ENCODE results near the gene RDH11. TPM values are rescaled to one million over a fixed set of nuclear protein-coding genes. Genes with fewer than 3 reads are reported as not detected.

Gene RDH11
- polyA plus RNA-seq, 1 of the 3 experiments (the other 2 are of a cell fraction): 44.7 TPM

DNA sequence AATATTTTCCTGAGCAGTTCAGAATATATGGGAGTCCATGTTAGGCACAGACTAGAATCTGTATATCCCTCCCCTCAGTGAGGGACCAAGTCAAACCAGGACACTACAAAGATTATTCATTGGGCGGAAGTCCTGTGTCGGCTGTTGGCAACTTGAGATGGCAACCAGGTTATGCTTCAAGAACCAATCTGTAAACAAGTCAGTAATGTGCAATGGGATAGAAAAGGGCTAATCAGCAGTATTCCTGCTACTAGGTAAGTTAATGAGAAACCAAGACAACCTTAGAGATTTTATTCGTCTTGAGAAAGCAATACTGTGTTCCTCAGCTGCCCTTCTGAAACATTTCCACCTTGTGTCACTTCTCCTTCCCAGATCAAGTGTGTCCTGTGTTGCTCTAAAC, 49.4 kb downstream of the RDH11 start:
- Histone ChIP-seq H3K36me3 (replicated peaks in 1 of 2; ENCODE audit: control insufficient read depth in 1 of 2, insufficient read depth in 2 of 2, low read length in 1 of 2) (peaks cover 24 to 57% of the 10 kb centered on the region in 2 experiments), H3K79me2 (ENCODE audit: insufficient read depth) (no peaks in the 10 kb centered on the region), H4K20me1 (ENCODE audit: insufficient read depth) (no peaks in the 10 kb centered on the region), H3K9me3 (no peaks in the 10 kb centered on the region), H3K4me2 (no peak overlapping the region), H2AFZ (ENCODE audit: low read depth) (no peak overlapping the region), H3K27me3 (ENCODE audit: insufficient read depth) (no peaks in the 10 kb centered on the region), H3K9me2 (no peaks in the 10 kb centered on the region), H3K27ac (ENCODE audit: low read depth in 2 of 2, low read length in 1 of 2) (no peak overlapping the region), H3F3A (replicated peaks; ENCODE audit: insufficient read depth) (no peaks in the 10 kb centered on the region), H3K4me1 (ENCODE audit: control insufficient read depth in 1 of 2, insufficient read depth in 2 of 2, low read depth in 1 of 2, low read length in 1 of 2) (peaks cover 0 to 6% of the 10 kb centered on the region in 2 experiments; a peak in 1 of 4 replicates), H3K4me3 (ENCODE audit: low read depth in 2 of 2, low read length in 1 of 2) (no peak overlapping the region), H3K9ac (no peak overlapping the region)
- TF ChIP-seq TAF1 (IDR thresholded peaks at IDR 0.05; ENCODE audit: borderline replicate concordance, low read depth, low read length): no peak
- TF ChIP-seq GATA2 (CRISPR knock-in tag; IDR thresholded peaks at IDR 0.05): no peak
- no peak for TF ChIP-seq EZH2phosphoT487 (IDR thresholded peaks at IDR 0.05; ENCODE audit: borderline replicate concordance, low read depth)
- no peak for TF ChIP-seq RAD21 (IDR thresholded peaks at IDR 0.05; ENCODE audit: low read length)
- TF ChIP-seq RCOR1 (IDR thresholded peaks at IDR 0.05; ENCODE audit: low read length): no peak
- TF ChIP-seq FOXM1 (IDR thresholded peaks at IDR 0.05; ENCODE audit: low read depth): no peak
- TF ChIP-seq GABPA (IDR thresholded peaks at IDR 0.05; ENCODE audit: low read depth): no peak
- TF ChIP-seq MXI1 (IDR thresholded peaks at IDR 0.05; ENCODE audit: low read depth, low read length): no peak
- TF ChIP-seq, protein P1, sequence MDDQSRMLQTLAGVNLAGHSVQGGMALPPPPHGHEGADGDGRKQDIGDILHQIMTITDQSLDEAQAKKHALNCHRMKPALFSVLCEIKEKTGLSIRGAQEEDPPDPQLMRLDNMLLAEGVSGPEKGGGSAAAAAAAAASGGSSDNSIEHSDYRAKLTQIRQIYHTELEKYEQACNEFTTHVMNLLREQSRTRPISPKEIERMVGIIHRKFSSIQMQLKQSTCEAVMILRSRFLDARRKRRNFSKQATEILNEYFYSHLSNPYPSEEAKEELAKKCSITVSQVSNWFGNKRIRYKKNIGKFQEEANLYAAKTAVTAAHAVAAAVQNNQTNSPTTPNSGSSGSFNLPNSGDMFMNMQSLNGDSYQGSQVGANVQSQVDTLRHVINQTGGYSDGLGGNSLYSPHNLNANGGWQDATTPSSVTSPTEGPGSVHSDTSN (IDR thresholded peaks at IDR 0.05): no peak
- TF ChIP-seq, protein P2, sequence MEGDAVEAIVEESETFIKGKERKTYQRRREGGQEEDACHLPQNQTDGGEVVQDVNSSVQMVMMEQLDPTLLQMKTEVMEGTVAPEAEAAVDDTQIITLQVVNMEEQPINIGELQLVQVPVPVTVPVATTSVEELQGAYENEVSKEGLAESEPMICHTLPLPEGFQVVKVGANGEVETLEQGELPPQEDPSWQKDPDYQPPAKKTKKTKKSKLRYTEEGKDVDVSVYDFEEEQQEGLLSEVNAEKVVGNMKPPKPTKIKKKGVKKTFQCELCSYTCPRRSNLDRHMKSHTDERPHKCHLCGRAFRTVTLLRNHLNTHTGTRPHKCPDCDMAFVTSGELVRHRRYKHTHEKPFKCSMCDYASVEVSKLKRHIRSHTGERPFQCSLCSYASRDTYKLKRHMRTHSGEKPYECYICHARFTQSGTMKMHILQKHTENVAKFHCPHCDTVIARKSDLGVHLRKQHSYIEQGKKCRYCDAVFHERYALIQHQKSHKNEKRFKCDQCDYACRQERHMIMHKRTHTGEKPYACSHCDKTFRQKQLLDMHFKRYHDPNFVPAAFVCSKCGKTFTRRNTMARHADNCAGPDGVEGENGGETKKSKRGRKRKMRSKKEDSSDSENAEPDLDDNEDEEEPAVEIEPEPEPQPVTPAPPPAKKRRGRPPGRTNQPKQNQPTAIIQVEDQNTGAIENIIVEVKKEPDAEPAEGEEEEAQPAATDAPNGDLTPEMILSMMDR (IDR thresholded peaks at IDR 0.05): no peak
- TF ChIP-seq RFX5 (IDR thresholded peaks at IDR 0.05; ENCODE audit: low read length): no peak
- TF ChIP-seq, protein P3, sequence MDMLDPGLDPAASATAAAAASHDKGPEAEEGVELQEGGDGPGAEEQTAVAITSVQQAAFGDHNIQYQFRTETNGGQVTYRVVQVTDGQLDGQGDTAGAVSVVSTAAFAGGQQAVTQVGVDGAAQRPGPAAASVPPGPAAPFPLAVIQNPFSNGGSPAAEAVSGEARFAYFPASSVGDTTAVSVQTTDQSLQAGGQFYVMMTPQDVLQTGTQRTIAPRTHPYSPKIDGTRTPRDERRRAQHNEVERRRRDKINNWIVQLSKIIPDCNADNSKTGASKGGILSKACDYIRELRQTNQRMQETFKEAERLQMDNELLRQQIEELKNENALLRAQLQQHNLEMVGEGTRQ (IDR thresholded peaks at IDR 0.05; ENCODE audit: borderline replicate concordance, low read depth, low read length): no peak
- TF ChIP-seq NFIC (IDR thresholded peaks at IDR 0.05; ENCODE audit: borderline replicate concordance): no peak
- TF ChIP-seq, protein P4, sequence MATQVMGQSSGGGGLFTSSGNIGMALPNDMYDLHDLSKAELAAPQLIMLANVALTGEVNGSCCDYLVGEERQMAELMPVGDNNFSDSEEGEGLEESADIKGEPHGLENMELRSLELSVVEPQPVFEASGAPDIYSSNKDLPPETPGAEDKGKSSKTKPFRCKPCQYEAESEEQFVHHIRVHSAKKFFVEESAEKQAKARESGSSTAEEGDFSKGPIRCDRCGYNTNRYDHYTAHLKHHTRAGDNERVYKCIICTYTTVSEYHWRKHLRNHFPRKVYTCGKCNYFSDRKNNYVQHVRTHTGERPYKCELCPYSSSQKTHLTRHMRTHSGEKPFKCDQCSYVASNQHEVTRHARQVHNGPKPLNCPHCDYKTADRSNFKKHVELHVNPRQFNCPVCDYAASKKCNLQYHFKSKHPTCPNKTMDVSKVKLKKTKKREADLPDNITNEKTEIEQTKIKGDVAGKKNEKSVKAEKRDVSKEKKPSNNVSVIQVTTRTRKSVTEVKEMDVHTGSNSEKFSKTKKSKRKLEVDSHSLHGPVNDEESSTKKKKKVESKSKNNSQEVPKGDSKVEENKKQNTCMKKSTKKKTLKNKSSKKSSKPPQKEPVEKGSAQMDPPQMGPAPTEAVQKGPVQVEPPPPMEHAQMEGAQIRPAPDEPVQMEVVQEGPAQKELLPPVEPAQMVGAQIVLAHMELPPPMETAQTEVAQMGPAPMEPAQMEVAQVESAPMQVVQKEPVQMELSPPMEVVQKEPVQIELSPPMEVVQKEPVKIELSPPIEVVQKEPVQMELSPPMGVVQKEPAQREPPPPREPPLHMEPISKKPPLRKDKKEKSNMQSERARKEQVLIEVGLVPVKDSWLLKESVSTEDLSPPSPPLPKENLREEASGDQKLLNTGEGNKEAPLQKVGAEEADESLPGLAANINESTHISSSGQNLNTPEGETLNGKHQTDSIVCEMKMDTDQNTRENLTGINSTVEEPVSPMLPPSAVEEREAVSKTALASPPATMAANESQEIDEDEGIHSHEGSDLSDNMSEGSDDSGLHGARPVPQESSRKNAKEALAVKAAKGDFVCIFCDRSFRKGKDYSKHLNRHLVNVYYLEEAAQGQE (IDR thresholded peaks at IDR 0.05; ENCODE audit: low read depth, low read length): no peak
- TF ChIP-seq FOSL2 (IDR thresholded peaks at IDR 0.05; ENCODE audit: borderline replicate concordance, low read depth): no peak
- no peak for TF ChIP-seq YY1 (IDR thresholded peaks at IDR 0.05; ENCODE audit: low read depth)
- TF ChIP-seq, protein P5, sequence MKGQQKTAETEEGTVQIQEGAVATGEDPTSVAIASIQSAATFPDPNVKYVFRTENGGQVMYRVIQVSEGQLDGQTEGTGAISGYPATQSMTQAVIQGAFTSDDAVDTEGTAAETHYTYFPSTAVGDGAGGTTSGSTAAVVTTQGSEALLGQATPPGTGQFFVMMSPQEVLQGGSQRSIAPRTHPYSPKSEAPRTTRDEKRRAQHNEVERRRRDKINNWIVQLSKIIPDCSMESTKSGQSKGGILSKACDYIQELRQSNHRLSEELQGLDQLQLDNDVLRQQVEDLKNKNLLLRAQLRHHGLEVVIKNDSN (IDR thresholded peaks at IDR 0.05; ENCODE audit: borderline replicate concordance, low read depth): no peak
- no peak for TF ChIP-seq TCF12 (IDR thresholded peaks at IDR 0.05)
- TF ChIP-seq SMC3 (IDR thresholded peaks at IDR 0.05; ENCODE audit: low read depth, low read length): no peak
- no peak for TF ChIP-seq SIN3A (IDR thresholded peaks at IDR 0.05; ENCODE audit: borderline replicate concordance, low read depth, low read length)
- POLR2A ChIA-PET: no interaction called here
- CTCF ChIA-PET: no interaction called here
- 85% methylated on average over 3 of the region's 3 CpGs for WGBS (ENCODE audit: low lambda C conversion rate)
- no peak for DNase-seq

Measured in SK-N-SH (cell line).